GM10266 (cell line): Measurements from ENCODE around the gene ENTPD2.

Experiments used
- DNase-seq: peaks from one replicate; pipeline ENCODE4 v3.0.0; 2012; ENCODE audit errors: extremely low spot score
- TF ChIP-seq, protein P1 (sequence below): IDR thresholded peaks from 2 replicates; pipeline ENCODE4 v1.5.1; 2012; ENCODE audit warnings: mild to moderate bottlenecking, low read depth; ENCODE audit not compliant: control insufficient read depth, insufficient read depth; ENCODE audit errors: missing control alignments

Gene ENTPD2

DNA sequence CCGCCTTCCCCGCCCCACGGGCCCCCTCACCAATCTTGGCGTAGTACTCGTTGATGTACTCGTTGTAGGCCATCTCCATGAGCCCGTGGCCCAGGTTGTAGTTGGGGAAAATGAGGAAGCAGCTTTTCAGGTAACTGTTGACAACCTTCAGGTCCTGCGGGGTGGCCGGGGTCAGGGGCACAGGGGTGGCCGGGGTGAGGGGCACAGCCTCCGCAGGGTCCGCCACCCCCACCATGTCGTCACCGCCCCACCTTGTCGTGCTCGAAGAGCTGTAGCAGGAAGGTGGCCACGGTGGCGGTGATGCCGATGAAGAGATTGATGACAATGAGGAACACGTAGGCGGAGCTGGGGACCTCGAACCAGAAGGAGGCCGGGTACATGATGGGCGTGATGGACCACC lies 42.7 kb downstream of the ENTPD2 start:
- no peak for DNase-seq

DNA sequence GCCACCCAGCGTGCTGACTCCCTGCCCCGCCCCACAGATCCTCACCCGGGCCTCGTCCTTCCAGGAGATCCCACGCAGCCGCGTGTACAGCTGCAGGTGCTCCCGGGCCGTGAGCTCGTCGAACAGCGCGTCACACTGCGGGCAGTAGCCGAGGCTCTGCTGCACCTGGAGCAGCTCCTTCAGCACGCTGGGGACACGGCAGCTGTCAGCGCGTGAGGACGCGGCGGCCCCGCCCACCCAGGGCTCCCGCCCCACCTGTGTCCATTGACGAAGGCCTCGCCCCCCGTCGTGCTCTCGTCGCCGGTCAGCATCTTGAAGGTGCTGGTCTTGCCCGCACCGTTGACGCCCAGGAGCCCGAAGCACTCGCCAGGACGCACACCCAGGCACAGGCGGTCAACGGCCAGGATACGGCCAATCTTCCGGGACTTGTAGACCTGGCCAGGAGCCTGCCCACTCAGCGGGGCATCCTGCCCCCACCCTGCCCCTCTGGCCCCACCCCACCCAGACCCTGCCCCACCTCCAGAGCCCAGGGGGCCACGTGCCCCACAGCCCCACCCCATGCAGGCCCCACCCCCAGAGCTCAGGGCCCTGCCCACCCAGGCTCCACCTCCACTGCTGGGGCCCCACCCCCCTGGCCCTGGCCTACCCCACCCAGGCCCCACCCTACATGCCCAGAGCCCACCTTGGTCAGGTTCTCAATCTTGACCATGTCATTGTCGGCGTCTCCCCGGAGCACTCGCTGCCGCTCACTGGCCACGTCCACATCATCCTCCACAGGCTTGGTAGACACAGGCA lies 43.7 kb downstream of the ENTPD2 start:
- TF ChIP-seq, protein P1, sequence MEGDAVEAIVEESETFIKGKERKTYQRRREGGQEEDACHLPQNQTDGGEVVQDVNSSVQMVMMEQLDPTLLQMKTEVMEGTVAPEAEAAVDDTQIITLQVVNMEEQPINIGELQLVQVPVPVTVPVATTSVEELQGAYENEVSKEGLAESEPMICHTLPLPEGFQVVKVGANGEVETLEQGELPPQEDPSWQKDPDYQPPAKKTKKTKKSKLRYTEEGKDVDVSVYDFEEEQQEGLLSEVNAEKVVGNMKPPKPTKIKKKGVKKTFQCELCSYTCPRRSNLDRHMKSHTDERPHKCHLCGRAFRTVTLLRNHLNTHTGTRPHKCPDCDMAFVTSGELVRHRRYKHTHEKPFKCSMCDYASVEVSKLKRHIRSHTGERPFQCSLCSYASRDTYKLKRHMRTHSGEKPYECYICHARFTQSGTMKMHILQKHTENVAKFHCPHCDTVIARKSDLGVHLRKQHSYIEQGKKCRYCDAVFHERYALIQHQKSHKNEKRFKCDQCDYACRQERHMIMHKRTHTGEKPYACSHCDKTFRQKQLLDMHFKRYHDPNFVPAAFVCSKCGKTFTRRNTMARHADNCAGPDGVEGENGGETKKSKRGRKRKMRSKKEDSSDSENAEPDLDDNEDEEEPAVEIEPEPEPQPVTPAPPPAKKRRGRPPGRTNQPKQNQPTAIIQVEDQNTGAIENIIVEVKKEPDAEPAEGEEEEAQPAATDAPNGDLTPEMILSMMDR = no peak
- DNase-seq = no peak

More for the DNA sequence above, 42.7 kb downstream of the ENTPD2 start:
- TF ChIP-seq, protein P1 = no peak

DNA sequence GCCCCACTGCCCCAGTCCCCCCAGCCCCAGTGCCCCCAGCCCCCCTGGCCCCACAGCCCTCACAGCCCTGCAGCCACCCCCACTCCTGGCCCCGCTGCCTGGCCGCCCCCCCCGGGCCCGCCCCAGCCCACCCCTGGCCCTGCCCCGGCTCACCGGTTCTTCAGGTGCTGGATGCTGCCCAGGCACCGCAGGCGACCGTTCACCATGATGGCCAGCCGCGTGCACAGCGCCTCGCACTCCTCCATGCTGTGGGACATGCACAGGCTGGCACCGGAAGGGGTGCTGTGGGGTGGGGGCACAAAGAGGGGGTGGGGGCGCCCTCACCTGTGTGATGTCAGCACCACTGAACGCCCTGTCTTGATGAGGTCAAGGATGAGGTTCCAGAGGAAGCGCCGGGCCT lies 44.6 kb downstream of the ENTPD2 start:
- no peak for DNase-seq
- TF ChIP-seq, protein P1 = no peak

DNA sequence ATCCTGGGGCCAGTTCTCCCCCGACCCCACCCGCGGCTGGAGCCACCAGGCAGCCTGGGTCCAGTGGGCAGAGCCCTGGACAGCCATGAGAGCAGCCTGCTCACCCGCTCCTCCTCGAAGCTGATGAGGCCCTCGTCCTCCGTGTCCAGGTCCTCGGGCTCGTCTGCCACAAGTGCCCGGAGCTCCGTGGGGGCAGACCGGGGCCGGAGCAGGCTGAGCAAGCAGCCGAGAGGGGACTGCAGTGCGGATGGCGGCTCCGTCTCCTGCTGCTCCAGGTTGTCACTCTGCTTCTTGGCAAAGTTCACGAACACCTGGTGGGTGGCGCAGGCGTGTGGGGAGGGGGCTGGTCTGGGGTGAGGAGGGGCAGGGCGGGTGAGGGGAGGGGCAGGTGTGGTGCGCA lies 45.5 kb downstream of the ENTPD2 start:
- DNase-seq = no peak
- TF ChIP-seq, protein P1 = no peak

DNA sequence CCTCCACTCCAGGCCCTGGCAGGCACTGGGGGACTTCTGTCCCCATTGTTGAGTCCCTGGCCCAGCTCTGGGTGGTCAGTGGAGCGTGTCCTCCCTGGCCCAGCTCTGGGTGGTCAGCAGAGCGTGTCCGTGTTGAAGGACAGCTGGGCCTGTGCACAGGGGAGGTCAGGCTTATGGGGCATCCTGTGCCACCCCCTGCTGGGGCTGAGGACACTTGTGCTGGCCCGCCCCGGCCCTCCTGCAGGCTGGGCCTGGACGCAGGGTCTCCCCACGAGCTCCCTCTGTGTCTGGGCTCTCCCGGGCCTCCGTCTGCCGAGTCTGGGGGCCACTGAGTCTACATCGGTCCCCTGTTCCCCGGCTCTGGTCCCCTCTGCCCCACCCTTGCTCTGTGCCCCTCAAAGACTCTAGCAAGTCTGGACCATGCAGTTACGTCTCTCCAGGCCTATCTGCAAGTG lies 46.0 kb downstream of the ENTPD2 start:
- TF ChIP-seq, protein P1 = no peak
- no peak for DNase-seq

DNA sequence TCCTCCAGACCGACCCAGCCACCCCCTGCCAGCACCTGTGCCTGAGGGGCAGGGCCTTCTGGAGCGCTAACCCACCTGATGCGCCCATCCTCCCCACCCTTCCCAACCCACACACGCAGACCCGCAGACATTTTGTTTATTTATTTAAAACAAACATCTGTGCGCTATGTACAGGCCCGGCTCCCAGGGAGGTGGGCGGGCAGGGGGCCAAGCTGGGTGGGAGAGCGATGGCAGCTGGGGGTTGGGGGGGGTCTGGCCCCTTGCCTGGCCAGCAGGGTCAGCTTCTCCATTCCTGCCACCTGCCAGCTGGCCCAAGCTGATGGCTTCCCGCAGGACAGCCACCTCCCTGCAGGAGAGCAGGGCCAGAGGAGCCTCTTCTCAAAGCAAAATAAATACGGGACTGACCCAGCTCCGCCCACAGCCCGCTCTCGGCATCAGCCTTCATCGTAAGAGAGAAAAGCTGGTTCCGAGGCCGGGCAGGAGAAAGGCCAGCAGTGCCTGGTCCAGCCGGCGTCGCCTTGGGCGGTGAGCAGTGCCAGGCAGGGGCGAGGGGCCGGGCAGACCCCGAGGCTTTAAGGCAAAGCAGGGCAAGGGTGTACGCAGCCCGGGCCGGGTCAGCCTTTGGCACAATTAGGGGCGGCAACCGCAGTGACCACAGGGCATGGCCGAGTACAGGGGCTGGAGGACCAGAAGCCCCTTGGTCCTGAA lies 46.6 kb downstream of the ENTPD2 start:
- DNase-seq = no peak
- TF ChIP-seq, protein P1 = no peak
